Measurements from ENCODE around the gene CCDC88B. TPM values are rescaled to one million over a fixed set of nuclear protein-coding genes. Genes with fewer than 3 reads are reported as not detected.

The CCDC88B gene
- total and polyA plus RNA-seq, 9 of the 15 experiments (the other 6 are each of a cell fraction or from before 2014, with no cell fraction given) = 0.13 to 18.1 (median 7.9) TPM

DNA sequence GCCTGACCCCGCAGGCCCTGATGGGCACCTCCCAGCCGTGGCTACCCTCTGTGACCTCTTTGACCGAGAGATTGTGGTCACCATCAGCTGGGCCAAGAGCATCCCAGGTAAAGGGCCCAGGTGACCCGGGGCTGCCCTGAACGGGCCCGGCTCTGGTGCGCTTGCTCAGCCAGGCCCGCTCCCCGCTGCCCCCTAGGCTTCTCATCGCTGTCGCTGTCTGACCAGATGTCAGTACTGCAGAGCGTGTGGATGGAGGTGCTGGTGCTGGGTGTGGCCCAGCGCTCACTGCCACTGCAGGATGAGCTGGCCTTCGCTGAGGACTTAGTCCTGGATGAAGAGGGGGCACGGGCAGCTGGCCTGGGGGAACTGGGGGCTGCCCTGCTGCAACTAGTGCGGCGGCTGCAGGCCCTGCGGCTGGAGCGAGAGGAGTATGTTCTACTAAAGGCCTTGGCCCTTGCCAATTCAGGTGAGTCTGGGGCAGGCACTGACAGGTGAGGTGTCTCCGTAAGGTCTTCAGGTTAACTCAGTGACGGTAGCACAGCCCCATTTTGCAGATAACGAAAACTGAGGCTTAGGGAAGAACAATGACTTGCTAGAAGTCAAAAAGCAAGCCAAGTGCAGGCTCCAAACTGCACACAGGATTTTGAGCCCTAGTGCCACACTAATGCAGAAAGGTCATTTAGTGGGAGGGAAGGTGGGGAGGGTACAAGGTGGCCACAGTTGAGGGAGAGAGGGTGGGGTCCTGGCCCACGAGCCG lies 25.0 kb upstream of the CCDC88B start (continued):
- TF ChIP-seq ZNF263 (CRISPR knock-in tag; IDR thresholded peaks at IDR 0.05; ENCODE audit: borderline replicate concordance) (peak; percentile 24; the same call in 1 of the 2 replicates), ZNF324 (CRISPR knock-in tag; IDR thresholded peaks at IDR 0.05) (no peak), ZNF134 (CRISPR knock-in tag; conservative IDR thresholded peaks at IDR 0.05) (no peak), FOXJ3 (CRISPR knock-in tag; IDR thresholded peaks at IDR 0.05) (no peak), LCOR (CRISPR knock-in tag; IDR thresholded peaks at IDR 0.05) (no peak), ZNF75A (CRISPR knock-in tag; IDR thresholded peaks at IDR 0.05) (no peak), FOXK2 (conservative IDR thresholded peaks at IDR 0.05 in 1 of 2, IDR thresholded peaks at IDR 0.05 in 1 of 2; ENCODE audit: low read depth in 2 of 2) (no peak), BACH1 (tag; IDR thresholded peaks at IDR 0.05) (no peak), POLR2A (conservative IDR thresholded peaks at IDR 0.05) (no peak; the same call in 1 of the 2 replicates), ZNF785 (CRISPR knock-in tag; IDR thresholded peaks at IDR 0.05) (no peak), MCM5 (IDR thresholded peaks at IDR 0.05; ENCODE audit: low read depth) (no peak), HDAC6 (IDR thresholded peaks at IDR 0.05; ENCODE audit: low read depth, low read length) (no peak), ZSCAN29 (IDR thresholded peaks at IDR 0.05) (no peak), PRPF4 (IDR thresholded peaks at IDR 0.05; ENCODE audit: insufficient read depth, low read depth, low read length, poor library complexity, severe bottlenecking) (no peak), ILK (tag; IDR thresholded peaks at IDR 0.05; ENCODE audit: borderline replicate concordance, low read depth) (no peak)
- TF ChIP-seq, protein P1, sequence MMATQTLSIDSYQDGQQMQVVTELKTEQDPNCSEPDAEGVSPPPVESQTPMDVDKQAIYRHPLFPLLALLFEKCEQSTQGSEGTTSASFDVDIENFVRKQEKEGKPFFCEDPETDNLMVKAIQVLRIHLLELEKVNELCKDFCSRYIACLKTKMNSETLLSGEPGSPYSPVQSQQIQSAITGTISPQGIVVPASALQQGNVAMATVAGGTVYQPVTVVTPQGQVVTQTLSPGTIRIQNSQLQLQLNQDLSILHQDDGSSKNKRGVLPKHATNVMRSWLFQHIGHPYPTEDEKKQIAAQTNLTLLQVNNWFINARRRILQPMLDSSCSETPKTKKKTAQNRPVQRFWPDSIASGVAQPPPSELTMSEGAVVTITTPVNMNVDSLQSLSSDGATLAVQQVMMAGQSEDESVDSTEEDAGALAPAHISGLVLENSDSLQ (IDR thresholded peaks at IDR 0.05) = 0 out of 2 replicates have a peak, but pooled peaks have one; percentile 1
- TF ChIP-seq, protein P2, sequence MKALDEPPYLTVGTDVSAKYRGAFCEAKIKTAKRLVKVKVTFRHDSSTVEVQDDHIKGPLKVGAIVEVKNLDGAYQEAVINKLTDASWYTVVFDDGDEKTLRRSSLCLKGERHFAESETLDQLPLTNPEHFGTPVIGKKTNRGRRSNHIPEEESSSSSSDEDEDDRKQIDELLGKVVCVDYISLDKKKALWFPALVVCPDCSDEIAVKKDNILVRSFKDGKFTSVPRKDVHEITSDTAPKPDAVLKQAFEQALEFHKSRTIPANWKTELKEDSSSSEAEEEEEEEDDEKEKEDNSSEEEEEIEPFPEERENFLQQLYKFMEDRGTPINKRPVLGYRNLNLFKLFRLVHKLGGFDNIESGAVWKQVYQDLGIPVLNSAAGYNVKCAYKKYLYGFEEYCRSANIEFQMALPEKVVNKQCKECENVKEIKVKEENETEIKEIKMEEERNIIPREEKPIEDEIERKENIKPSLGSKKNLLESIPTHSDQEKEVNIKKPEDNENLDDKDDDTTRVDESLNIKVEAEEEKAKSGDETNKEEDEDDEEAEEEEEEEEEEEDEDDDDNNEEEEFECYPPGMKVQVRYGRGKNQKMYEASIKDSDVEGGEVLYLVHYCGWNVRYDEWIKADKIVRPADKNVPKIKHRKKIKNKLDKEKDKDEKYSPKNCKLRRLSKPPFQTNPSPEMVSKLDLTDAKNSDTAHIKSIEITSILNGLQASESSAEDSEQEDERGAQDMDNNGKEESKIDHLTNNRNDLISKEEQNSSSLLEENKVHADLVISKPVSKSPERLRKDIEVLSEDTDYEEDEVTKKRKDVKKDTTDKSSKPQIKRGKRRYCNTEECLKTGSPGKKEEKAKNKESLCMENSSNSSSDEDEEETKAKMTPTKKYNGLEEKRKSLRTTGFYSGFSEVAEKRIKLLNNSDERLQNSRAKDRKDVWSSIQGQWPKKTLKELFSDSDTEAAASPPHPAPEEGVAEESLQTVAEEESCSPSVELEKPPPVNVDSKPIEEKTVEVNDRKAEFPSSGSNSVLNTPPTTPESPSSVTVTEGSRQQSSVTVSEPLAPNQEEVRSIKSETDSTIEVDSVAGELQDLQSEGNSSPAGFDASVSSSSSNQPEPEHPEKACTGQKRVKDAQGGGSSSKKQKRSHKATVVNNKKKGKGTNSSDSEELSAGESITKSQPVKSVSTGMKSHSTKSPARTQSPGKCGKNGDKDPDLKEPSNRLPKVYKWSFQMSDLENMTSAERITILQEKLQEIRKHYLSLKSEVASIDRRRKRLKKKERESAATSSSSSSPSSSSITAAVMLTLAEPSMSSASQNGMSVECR (CRISPR knock-in tag; IDR thresholded peaks at IDR 0.05) = no peak
